ENCODE data around the gene TMEM170B.

DNA sequence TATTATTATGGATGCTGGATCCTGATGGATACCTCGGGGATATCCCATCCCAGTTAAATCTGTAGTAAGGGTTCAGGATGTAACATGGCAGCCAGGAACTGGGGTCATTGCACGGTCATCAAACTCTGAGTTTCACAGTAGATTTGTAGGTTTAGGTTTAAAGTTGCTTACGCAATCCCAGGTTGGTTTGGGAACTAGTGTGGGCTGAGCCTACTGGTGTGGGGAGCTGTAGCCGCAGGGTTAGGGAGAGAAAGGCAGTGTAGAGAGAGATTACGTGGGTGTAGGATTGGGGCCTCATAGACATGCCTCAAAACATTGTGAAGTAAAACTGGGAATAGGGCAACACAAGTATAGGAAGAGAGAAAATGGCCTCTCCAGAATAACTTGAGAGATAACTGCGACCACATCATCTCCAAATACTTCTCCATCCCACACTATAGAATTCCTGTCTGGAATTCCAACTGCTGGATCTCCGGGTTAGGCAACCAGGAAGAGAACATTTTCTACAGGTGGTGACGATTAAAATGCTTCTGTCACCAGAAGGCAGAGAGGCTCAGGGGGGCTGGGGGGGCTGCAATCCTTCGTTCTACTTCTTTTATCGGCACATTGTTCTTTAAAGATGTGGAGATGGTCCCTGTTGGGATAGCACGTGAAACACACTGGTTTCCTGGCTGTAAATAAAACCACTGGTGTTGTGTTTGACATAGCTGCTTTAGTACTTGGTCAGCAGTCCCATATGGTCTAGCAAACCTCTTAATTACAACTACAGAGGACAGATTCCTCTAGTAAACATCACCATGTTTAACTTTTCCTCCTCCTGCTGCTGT, 44.9 kb upstream of the TMEM170B start:
- TF ChIP-seq, protein P1, sequence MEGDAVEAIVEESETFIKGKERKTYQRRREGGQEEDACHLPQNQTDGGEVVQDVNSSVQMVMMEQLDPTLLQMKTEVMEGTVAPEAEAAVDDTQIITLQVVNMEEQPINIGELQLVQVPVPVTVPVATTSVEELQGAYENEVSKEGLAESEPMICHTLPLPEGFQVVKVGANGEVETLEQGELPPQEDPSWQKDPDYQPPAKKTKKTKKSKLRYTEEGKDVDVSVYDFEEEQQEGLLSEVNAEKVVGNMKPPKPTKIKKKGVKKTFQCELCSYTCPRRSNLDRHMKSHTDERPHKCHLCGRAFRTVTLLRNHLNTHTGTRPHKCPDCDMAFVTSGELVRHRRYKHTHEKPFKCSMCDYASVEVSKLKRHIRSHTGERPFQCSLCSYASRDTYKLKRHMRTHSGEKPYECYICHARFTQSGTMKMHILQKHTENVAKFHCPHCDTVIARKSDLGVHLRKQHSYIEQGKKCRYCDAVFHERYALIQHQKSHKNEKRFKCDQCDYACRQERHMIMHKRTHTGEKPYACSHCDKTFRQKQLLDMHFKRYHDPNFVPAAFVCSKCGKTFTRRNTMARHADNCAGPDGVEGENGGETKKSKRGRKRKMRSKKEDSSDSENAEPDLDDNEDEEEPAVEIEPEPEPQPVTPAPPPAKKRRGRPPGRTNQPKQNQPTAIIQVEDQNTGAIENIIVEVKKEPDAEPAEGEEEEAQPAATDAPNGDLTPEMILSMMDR (IDR thresholded peaks at IDR 0.05; ENCODE audit: borderline replicate concordance, extremely low read depth, low read length, poor library complexity, severe bottlenecking) = no peak
- TF ChIP-seq EZH2 (IDR thresholded peaks at IDR 0.05; ENCODE audit: borderline replicate concordance, low read depth, low read length, severe bottlenecking) = no peak

All from DND-41 (cell line).